SU-DHL-6 (cell line): ENCODE data around the gene ROR1.

Experiments
- H2AFZ ChIP-seq: fragments of 200-600 bp; sonication (generic); 2 replicates; pipeline ENCODE4 v1.6.1; 2014; ENCODE audit warnings: low read depth, mild to moderate bottlenecking, moderate library complexity, mixed read lengths, antibody characterized with exemption, low read length; ENCODE audit not compliant: severe bottlenecking
- H3F3A ChIP-seq: fragments of 200-600 bp; shearing (Covaris generic); 2 replicates; pipeline ENCODE4 v1.6.0; 2016; ENCODE audit warnings: antibody characterized with exemption, mild to moderate bottlenecking; ENCODE audit not compliant: insufficient read depth
- H3K27ac ChIP-seq: fragments of 200-600 bp; sonication (generic); 2 replicates; pipeline ENCODE4 v1.5.1; 2016; ENCODE audit warnings: low read depth, mild to moderate bottlenecking, low read length, moderate library complexity, mixed read lengths
- H3K27me3 ChIP-seq: fragments of 200-600 bp; sonication (generic), shearing (Covaris generic); 2 replicates; pipeline ENCODE4 v1.6.0; 2014; ENCODE audit warnings: mild to moderate bottlenecking, low read length
- H3K36me3 ChIP-seq: fragments of 200-600 bp; sonication (generic); 2 replicates; pipeline ENCODE4 v1.6.1; 2014; ENCODE audit warnings: mild to moderate bottlenecking, low read length, mixed read lengths
- H3K4me2 ChIP-seq: fragments of 300-600, 200-600 bp; shearing (Covaris generic), sonication (generic); 2 replicates; pipeline ENCODE4 v1.6.0; 2014; ENCODE audit warnings: low read length, low read depth, mild to moderate bottlenecking; ENCODE audit not compliant: poor library complexity, severe bottlenecking
- H3K4me3 ChIP-seq: fragments of 200-600 bp; sonication (generic); 2 replicates; pipeline ENCODE4 v1.5.1; 2014; ENCODE audit warnings: antibody characterized with exemption, low read length, mild to moderate bottlenecking, mixed read lengths; ENCODE audit not compliant: insufficient read depth, poor library complexity, severe bottlenecking
- H3K79me2 ChIP-seq: fragments of 200-600 bp; sonication (generic); 2 replicates; pipeline ENCODE4 v1.6.1; 2014; ENCODE audit warnings: mild to moderate bottlenecking, low read length, moderate library complexity; ENCODE audit not compliant: insufficient read depth
- H3K9ac ChIP-seq: fragments of 200-600 bp; sonication (generic); 2 replicates; pipeline ENCODE4 v1.7.0; 2014; ENCODE audit warnings: mild to moderate bottlenecking, low read length
- H3K9me2 ChIP-seq: fragments of 200-600 bp; sonication (generic); replicated peaks from 2 replicates; pipeline ENCODE4 v1.6.1; 2014; ENCODE audit warnings: low read length; ENCODE audit not compliant: insufficient read depth
- H3K9me3 ChIP-seq: fragments of 200-600 bp; sonication (generic); 2 replicates; pipeline ENCODE4 v1.6.1; 2014; ENCODE audit warnings: low read length, mixed read lengths; ENCODE audit not compliant: insufficient read depth
- H4K20me1 ChIP-seq: fragments of 200-600 bp; sonication (generic); 2 replicates; pipeline ENCODE4 v1.6.1; 2014; ENCODE audit warnings: low read depth, mild to moderate bottlenecking, antibody characterized with exemption, low read length, moderate library complexity, mixed read lengths
- EZH2phosphoT487 ChIP-seq: fragments of 200-600 bp; sonication (generic), shearing (Covaris generic); conservative IDR thresholded peaks from 2 replicates; pipeline ENCODE4 v1.6.1; 2018; ENCODE audit warnings: mild to moderate bottlenecking, antibody characterized with exemption, low read length, moderate library complexity, mixed read lengths
- TF ChIP-seq, protein P1 (sequence below): fragments of 200-600 bp; sonication (generic); IDR thresholded peaks from one replicate; pipeline ENCODE4 v1.5.1; 2017; ENCODE audit warnings: antibody characterized with exemption, mild to moderate bottlenecking, low read length, moderate library complexity; ENCODE audit not compliant: insufficient read depth, poor library complexity, severe bottlenecking

The ROR1 gene

DNA sequence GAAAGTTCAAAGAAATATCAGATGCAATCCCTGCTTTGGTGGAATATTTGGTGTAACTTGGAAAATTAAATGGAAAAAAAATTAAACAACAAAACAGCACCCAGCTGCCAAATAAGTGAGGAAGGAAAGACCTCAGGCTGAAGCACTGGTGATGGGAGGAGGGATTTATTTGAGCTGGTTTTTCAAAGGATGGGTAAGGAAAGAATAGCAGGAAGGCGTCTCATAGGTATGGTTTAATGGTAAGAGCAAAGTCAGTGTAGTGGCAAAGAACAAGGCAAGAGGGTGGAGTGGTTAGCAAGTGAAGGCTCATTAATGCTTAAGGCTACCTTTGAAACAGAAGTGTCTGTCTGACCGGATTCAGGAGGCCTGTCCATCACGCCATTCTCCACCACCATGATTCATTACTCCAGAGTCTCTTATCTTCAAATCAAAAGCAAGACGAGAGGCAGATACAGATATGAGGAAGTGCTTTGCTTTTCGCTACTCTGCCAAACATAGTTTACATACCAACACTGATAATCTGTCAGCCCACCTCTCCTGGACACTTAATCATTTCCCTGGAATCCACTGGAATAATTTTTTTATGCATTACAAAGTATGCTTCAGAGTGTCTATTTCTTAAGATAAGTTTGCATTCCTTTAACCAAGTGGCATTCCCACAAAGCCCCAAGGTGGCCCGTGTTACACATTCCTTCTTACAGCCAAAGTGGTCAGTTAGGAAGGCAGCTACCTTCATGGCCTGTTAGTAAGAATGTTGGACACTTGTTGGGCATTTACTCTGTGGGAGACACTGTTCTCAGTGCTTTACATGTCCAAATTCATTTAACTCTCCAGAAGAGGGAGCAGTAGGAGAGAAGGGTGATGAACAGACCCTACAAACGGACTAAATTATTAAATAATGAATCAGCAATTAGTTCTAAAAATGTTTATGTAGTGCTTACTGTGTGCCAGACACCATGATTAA, 146.6 kb downstream of the ROR1 start:
- Histone ChIP-seq H2AFZ (no peak overlapping the region), H3K4me3 (no peak overlapping the region), H3K79me2 (no peaks in the 10 kb centered on the region), H4K20me1 (no peaks in the 10 kb centered on the region), H3K9me2 (no peaks in the 10 kb centered on the region), H3K27ac (no peak overlapping the region), H3K27me3 (no peaks in the 10 kb centered on the region), H3F3A (no peaks in the 10 kb centered on the region), H3K36me3 (no peaks in the 10 kb centered on the region), H3K9ac (no peak overlapping the region), H3K4me2 (no peak overlapping the region), H3K9me3 (no peaks in the 10 kb centered on the region)
- TF ChIP-seq EZH2phosphoT487, result no peak
- TF ChIP-seq, protein P1, sequence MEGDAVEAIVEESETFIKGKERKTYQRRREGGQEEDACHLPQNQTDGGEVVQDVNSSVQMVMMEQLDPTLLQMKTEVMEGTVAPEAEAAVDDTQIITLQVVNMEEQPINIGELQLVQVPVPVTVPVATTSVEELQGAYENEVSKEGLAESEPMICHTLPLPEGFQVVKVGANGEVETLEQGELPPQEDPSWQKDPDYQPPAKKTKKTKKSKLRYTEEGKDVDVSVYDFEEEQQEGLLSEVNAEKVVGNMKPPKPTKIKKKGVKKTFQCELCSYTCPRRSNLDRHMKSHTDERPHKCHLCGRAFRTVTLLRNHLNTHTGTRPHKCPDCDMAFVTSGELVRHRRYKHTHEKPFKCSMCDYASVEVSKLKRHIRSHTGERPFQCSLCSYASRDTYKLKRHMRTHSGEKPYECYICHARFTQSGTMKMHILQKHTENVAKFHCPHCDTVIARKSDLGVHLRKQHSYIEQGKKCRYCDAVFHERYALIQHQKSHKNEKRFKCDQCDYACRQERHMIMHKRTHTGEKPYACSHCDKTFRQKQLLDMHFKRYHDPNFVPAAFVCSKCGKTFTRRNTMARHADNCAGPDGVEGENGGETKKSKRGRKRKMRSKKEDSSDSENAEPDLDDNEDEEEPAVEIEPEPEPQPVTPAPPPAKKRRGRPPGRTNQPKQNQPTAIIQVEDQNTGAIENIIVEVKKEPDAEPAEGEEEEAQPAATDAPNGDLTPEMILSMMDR, result no peak

DNA sequence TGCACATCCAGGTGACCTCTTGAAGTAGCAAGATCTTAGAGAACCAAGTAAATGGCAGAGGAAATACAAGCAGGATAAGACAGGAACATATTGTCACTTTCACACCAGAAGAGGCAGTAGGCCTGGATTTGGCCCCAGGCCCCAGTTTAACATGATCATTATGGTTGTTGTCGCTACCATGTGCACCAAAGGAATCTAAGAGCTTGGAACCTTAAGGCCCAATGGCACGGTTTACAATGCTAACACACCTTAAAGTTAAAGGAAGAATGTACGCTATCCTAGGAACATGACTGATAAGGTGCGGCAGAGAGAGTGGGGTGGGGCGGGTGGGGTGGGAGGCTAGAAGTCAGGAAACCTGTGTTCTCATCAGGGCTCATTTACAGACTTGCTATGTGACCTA, 147.5 kb downstream of the ROR1 start:
- H3K9me2 ChIP-seq, result no peaks in the 10 kb centered on the region
- TF ChIP-seq, protein P1, result no peak
- TF ChIP-seq EZH2phosphoT487, result no peak
- no peak overlapping the region for H3K4me2 ChIP-seq
- H3K4me3 ChIP-seq, result no peak overlapping the region
- H3K9me3 ChIP-seq, result no peaks in the 10 kb centered on the region
- no peaks in the 10 kb centered on the region for H3F3A ChIP-seq
- no peak overlapping the region for H3K27ac ChIP-seq
- no peak overlapping the region for H2AFZ ChIP-seq
- no peaks in the 10 kb centered on the region for H4K20me1 ChIP-seq
- H3K27me3 ChIP-seq, result no peaks in the 10 kb centered on the region
- H3K79me2 ChIP-seq, result no peaks in the 10 kb centered on the region
- no peaks in the 10 kb centered on the region for H3K36me3 ChIP-seq
- no peak overlapping the region for H3K9ac ChIP-seq

DNA sequence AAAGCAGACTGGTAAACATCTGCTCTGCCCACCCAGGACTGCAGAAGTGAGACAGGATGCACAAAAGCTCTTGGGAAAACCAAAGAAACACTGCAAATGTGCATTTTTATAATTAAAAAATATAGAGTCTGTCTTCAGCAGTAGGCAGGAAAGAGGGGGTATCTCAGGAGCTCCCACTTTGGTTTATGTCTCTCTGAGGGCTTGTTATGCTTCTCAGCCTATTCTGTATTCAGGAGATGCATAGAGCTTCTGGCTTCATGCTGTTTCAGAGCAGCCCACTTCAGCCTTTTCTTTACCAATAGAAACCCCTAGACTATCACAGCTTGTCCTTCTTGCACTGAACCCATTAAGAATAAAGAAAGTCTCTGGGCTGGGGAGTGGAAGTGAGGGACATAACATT, 148.0 kb downstream of the ROR1 start:
- Histone ChIP-seq H3K36me3 (no peaks in the 10 kb centered on the region), H3K27me3 (no peaks in the 10 kb centered on the region), H3K9ac (no peak overlapping the region), H3K79me2 (no peaks in the 10 kb centered on the region), H3K9me2 (no peaks in the 10 kb centered on the region), H3K27ac (no peak overlapping the region), H3K4me2 (no peak overlapping the region), H3K4me3 (no peak overlapping the region), H2AFZ (no peak overlapping the region), H4K20me1 (no peaks in the 10 kb centered on the region), H3F3A (no peaks in the 10 kb centered on the region), H3K9me3 (no peaks in the 10 kb centered on the region)
- TF ChIP-seq, protein P1, result no peak
- no peak for TF ChIP-seq EZH2phosphoT487
